Endothelial cell of umbilical vein (primary cell): ENCODE data around the gene LCLAT1. TPM values are rescaled to one million over a fixed set of nuclear protein-coding genes. Genes with fewer than 3 reads are reported as not detected.

Experiments
- BruUV-seq: library from RNA; stranded (reverse); fragments of 400-500 nt; replicated peaks from 2 replicates; lab custom pipeline; 2021; lab: Mats Ljungman, UMichigan
- CTCF ChIA-PET: fragments of 300-600, 350-600 bp; sonication (Branson Sonifier 250); formaldehyde crosslinking; loops from one replicate; lab custom pipeline; 2021; ENCODE audit warnings: antibody characterized with exemption, inconsistent platforms; lab: Charles Lee
- POLR2A ChIA-PET: fragments of 300-600, 350-600 bp; sonication (Branson Sonifier 250); formaldehyde crosslinking; loops from one replicate; lab custom pipeline; 2021; ENCODE audit warnings: antibody characterized with exemption, inconsistent platforms; lab: Charles Lee
- DNase-seq: peaks from one replicate; pipeline ENCODE4 v3.0.0-alpha.2; 2011; ENCODE audit warnings: low read depth, low spot score
- FAIRE-seq: peaks from 2 replicates; lab custom pipeline; 2011; peaks lifted over from hg19 to GRCh38; lab: Jason Lieb, UNC
- H2AFZ ChIP-seq: 2 replicates; pipeline ENCODE4 v1.6.0; 2012; ENCODE audit warnings: low read depth, low read length, control low read depth, inconsistent platforms
- H3K27ac ChIP-seq: 2 replicates; pipeline ENCODE4 v1.5.1; 2011; ENCODE audit warnings: low read depth, mild to moderate bottlenecking, control low read depth, low read length, moderate library complexity; ENCODE audit not compliant: insufficient read depth
- H3K27me3 ChIP-seq, 2 experiments: 2 replicates each; pipeline versions ENCODE4 v1.6.0 to v1.6.1; 2011; ENCODE audit warnings: low read length in 2 of 2, mixed read lengths in 1 of 2; ENCODE audit not compliant: control insufficient read depth in 2 of 2, insufficient read depth in 2 of 2
- H3K36me3 ChIP-seq, 2 experiments: 2 replicates in 1 of 2; 3 replicates in 1 of 2; pipeline ENCODE4 v1.5.1; 2011; ENCODE audit warnings: low read length in 2 of 2, mild to moderate bottlenecking in 1 of 2, moderate library complexity in 1 of 2; ENCODE audit not compliant: control insufficient read depth in 2 of 2, insufficient read depth in 2 of 2; ENCODE audit errors: extremely low read depth in 1 of 2
- H3K4me1 ChIP-seq: 3 replicates; pipeline ENCODE4 v1.5.1; 2011; ENCODE audit warnings: mild to moderate bottlenecking, low read length; ENCODE audit not compliant: control insufficient read depth, insufficient read depth; ENCODE audit errors: extremely low read depth
- H3K4me2 ChIP-seq: 2 replicates; pipeline ENCODE4 v1.6.1; 2011; ENCODE audit warnings: low read length, control low read depth, mixed read lengths; ENCODE audit not compliant: insufficient read depth
- H3K4me3 ChIP-seq, 3 experiments: fragments of 200-600 bp in 1 of 3; sonication (generic), shearing (Covaris generic) in 1 of 3; replicated peaks in 1 of 3; 2 replicates each; pipeline ENCODE4 v1.5.1; 2011 to 2016; ENCODE audit warnings: control low read depth in 3 of 3, low read length in 3 of 3, mild to moderate bottlenecking in 2 of 3, inconsistent platforms in 1 of 3, low read depth in 1 of 3, moderate library complexity in 1 of 3; ENCODE audit not compliant: insufficient read depth in 1 of 3
- H3K79me2 ChIP-seq: 2 replicates; pipeline ENCODE4 v1.6.0; 2012; ENCODE audit warnings: low read length, inconsistent platforms; ENCODE audit not compliant: control insufficient read depth, insufficient read depth
- H3K9ac ChIP-seq: replicated peaks from 2 replicates; pipeline ENCODE3; 2011; ENCODE audit warnings: low read length, control low read depth; ENCODE audit not compliant: insufficient read depth; ENCODE audit errors: extremely low read depth
- H3K9me1 ChIP-seq: replicated peaks from 3 replicates; pipeline ENCODE4 v1.6.0; 2011; ENCODE audit warnings: mild to moderate bottlenecking, low read length; ENCODE audit not compliant: control insufficient read depth, insufficient read depth; ENCODE audit errors: extremely low read depth
- H3K9me3 ChIP-seq: replicated peaks from 2 replicates; pipeline ENCODE4 v1.5.1; 2012; ENCODE audit warnings: low read length, inconsistent platforms; ENCODE audit not compliant: control insufficient read depth, insufficient read depth
- H4K20me1 ChIP-seq: replicated peaks from 2 replicates; pipeline ENCODE3; 2011; ENCODE audit warnings: mild to moderate bottlenecking, low read length; ENCODE audit not compliant: control insufficient read depth, insufficient read depth; ENCODE audit errors: extremely low read depth
- EZH2 ChIP-seq: IDR thresholded peaks from 2 replicates; pipeline ENCODE4 v1.6.1; 2012; ENCODE audit warnings: borderline replicate concordance, low read depth, mild to moderate bottlenecking, moderate library complexity, low read length, inconsistent platforms; ENCODE audit not compliant: severe bottlenecking
- FOS ChIP-seq: IDR thresholded peaks from 2 replicates; pipeline ENCODE4 v1.6.1; 2011; ENCODE audit warnings: mild to moderate bottlenecking, low read length, moderate library complexity, borderline replicate concordance; ENCODE audit not compliant: insufficient read depth
- GATA2 ChIP-seq: IDR thresholded peaks from 2 replicates; pipeline ENCODE4 v1.7.0; 2011; ENCODE audit warnings: low read depth, mild to moderate bottlenecking, moderate library complexity, mixed read lengths, low read length; ENCODE audit not compliant: insufficient read length, insufficient read depth
- JUN ChIP-seq: IDR thresholded peaks from 2 replicates; pipeline ENCODE4 v1.6.1; 2011; ENCODE audit warnings: borderline replicate concordance, low read depth; ENCODE audit not compliant: insufficient read length, insufficient read depth
- MYC ChIP-seq: IDR thresholded peaks from one replicate; pipeline ENCODE4 v1.6.1; 2011; ENCODE audit warnings: mild to moderate bottlenecking, low read depth, low read length
- POLR2A ChIP-seq: IDR thresholded peaks from 2 replicates; pipeline ENCODE4 v1.6.1; 2012; ENCODE audit warnings: low read depth, mild to moderate bottlenecking, control low read depth, low read length
- POLR2AphosphoS5 ChIP-seq: IDR thresholded peaks from 2 replicates; pipeline ENCODE4 v1.6.1; 2012; ENCODE audit warnings: low read depth, mild to moderate bottlenecking, control low read depth, low read length, moderate library complexity; ENCODE audit not compliant: insufficient read depth
- dilution Hi-C: fragments of 300-500 bp; cut with MboI; formaldehyde crosslinking; loops from one replicate; pipeline ENCODE4 v1.15.0; 2019; ENCODE audit warnings: low sequenced_read_pairs; ENCODE audit not compliant: extremely low pct_ligation_motif_present
- intact Hi-C: fragments of 100-400 bp; cut with micrococcal nuclease; formaldehyde crosslinking; loops from one replicate; pipeline ENCODE4 v1.10.0; 2022
- polyA plus RNA-seq, 4 experiments: library from polyadenylated mRNA; depleted of rRNA in 3 of 4; stranded (reverse) in 3 of 4; unstranded in 1 of 4; fragments of >200 nt; gene quantifications; 2 replicates each; pipeline versions ENCODE4 v1.2.1 to v1.2.3, GENCODE V29; 2011 to 2012; ENCODE audit warnings: missing spikeins in 1 of 4
- total RNA-seq: library from RNA; stranded (reverse); gene quantifications from 2 replicates; pipeline ENCODE4 v1.2.3, GENCODE V29; 2021
- TF ChIP-seq, protein P1 (sequence below), 2 donors: IDR thresholded peaks; 1 replicate in 1 of 2; 2 replicates in 1 of 2; pipeline ENCODE4 v1.5.1; 2011; ENCODE audit warnings: low read length in 2 of 2, mild to moderate bottlenecking in 2 of 2, moderate library complexity in 2 of 2, control low read depth in 1 of 2, inconsistent platforms in 1 of 2, low read depth in 1 of 2; ENCODE audit not compliant: insufficient read depth in 1 of 2; ENCODE audit errors: extremely low read depth in 1 of 2
- TF ChIP-seq, protein P2 (sequence below): IDR thresholded peaks from 2 replicates; pipeline ENCODE4 v1.6.1; 2011; ENCODE audit not compliant: insufficient read depth, insufficient read length

LCLAT1 gene
- total and polyA plus RNA-seq, 2 donors (not counting 3 experiments of a cell fraction or from before 2014, with no cell fraction given) = 6.1 to 20.8 TPM

DNA sequence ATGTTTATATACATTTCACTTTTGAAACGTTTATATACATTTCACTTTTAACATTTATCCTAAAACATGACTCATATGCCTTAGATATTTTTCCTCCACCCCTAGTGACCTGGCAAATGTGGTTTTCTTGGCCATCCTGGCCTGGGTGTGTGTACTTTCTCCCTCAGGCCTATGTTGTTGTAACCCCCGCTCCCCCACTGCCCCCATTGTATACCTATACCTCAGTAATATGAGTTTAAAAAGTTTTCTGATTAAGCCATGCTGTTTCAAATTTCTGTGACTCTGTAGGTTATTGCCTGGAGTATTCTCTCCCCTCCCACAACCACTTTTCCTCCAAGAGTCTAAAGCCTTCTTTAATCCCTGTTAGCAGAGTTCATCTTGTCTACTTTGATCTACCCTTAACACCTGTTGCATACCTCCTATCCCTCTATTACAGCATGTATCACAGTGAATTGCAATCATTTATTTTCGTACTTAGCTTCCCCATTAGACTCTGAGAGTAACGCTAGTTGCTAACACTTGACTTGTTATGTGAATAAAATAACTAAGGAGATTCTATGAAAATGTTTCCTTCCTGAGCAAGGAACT is 67.9 kb downstream of the LCLAT1 start:
- H3K9me3 ChIP-seq = no peaks in the 10 kb centered on the region
- H3K79me2 ChIP-seq = peaks cover 2% of the 10 kb centered on the region
- no peak overlapping the region for H2AFZ ChIP-seq
- no peaks in the 10 kb centered on the region for H3K27me3 ChIP-seq
- no peak for FAIRE-seq
- H3K4me1 ChIP-seq = no peaks in the 10 kb centered on the region
- dilution Hi-C loops (no loop called here), intact Hi-C loops (no loop called here)
- no TSS peak for BruUV-seq
- H3K27ac ChIP-seq = no peak overlapping the region
- H4K20me1 ChIP-seq = no peaks in the 10 kb centered on the region
- H3K4me3 ChIP-seq = no peak overlapping the region
- H3K9me1 ChIP-seq = no peaks in the 10 kb centered on the region
- ChIA-PET POLR2A (no interaction called here), CTCF (no interaction called here)
- no peaks in the 10 kb centered on the region for H3K36me3 ChIP-seq
- no peak overlapping the region for H3K4me2 ChIP-seq
- no peak overlapping the region for H3K9ac ChIP-seq
- TF ChIP-seq, protein P1, sequence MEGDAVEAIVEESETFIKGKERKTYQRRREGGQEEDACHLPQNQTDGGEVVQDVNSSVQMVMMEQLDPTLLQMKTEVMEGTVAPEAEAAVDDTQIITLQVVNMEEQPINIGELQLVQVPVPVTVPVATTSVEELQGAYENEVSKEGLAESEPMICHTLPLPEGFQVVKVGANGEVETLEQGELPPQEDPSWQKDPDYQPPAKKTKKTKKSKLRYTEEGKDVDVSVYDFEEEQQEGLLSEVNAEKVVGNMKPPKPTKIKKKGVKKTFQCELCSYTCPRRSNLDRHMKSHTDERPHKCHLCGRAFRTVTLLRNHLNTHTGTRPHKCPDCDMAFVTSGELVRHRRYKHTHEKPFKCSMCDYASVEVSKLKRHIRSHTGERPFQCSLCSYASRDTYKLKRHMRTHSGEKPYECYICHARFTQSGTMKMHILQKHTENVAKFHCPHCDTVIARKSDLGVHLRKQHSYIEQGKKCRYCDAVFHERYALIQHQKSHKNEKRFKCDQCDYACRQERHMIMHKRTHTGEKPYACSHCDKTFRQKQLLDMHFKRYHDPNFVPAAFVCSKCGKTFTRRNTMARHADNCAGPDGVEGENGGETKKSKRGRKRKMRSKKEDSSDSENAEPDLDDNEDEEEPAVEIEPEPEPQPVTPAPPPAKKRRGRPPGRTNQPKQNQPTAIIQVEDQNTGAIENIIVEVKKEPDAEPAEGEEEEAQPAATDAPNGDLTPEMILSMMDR (IDR thresholded peaks at IDR 0.05; ENCODE audit: extremely low read depth in 1 of 2, insufficient read depth in 1 of 2, low read depth in 1 of 2, low read length in 2 of 2) = no peak
- TF ChIP-seq JUN = no peak
- TF ChIP-seq EZH2 = no peak
- TF ChIP-seq POLR2A = no peak
- TF ChIP-seq POLR2AphosphoS5 = no peak
- no peak for TF ChIP-seq FOS
- TF ChIP-seq, protein P2, sequence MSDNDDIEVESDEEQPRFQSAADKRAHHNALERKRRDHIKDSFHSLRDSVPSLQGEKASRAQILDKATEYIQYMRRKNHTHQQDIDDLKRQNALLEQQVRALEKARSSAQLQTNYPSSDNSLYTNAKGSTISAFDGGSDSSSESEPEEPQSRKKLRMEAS = no peak
- TF ChIP-seq GATA2 = no peak
- TF ChIP-seq MYC = no peak
- no peak for DNase-seq
